ENCODE results near the gene ITGA6. TPM values are rescaled to one million over a fixed set of nuclear protein-coding genes. Genes with fewer than 3 reads are reported as not detected.

Gene ITGA6
- total RNA-seq, 1 experiment from 2014 or later, result 93.1 TPM

DNA sequence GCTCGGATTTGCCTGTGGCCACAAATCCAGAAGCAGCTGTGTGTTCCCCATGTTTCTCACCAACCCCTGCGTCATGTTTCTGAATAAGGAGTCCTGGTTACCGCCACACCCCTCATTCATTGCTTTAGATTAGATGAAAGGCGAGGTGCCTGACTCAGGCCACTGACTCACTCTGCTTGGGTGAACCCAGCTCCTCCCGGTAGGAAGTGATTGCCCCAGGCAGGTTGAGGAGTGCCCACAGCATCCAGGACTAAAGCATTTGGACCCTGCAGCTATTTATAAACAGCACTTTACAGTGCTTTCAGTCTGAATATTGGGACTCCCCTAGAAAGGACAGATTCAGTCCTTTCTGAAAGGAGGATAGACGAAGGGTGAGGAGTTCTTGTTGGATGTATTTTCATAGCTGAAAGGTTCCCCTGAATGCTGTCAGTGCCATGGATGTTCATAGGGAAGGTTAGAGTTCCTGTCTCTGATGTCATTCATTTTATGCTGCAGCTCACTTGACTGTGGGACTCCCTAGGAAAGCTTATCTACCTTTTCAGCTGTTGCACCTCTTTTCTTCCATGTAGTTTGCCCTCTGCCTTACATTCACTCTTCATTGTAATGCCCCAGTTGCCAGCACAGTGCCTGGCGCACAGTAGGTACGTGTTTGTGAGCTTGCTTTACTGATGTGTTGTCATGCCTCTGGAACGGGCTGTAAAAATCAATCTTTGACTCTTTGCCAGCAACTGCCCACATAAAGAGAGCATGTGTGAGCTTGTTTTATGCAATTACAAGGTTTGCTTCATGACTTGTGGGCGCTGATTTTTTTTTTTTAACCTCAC is 14.9 kb downstream of the ITGA6 start:
- Histone ChIP-seq H3K9me2 (ENCODE audit: insufficient read depth) (no peaks in the 10 kb centered on the region), H3K4me1 (ENCODE audit: control insufficient read depth in 1 of 2, insufficient read depth in 2 of 2, low read length in 2 of 2) (peaks cover 78 to 97% of the 10 kb centered on the region in 2 experiments), H4K20me1 (ENCODE audit: insufficient read depth) (no peaks in the 10 kb centered on the region), H3K27ac (ENCODE audit: low read depth, low read length) (peak overlapping the region; percentile 82), H3K9me3 (ENCODE audit: control insufficient read depth in 1 of 2, insufficient read depth in 1 of 2, low read depth in 1 of 2, low read length in 2 of 2) (no peaks in the 10 kb centered on the region), H3K4me3 (replicated peaks in 1 of 2; ENCODE audit: low read depth in 1 of 2, low read length in 2 of 2) (peak overlapping the region; percentile 13 to 41), H3K4me2 (ENCODE audit: low read length) (peak overlapping the region; percentile 82), H3K79me2 (ENCODE audit: insufficient read depth, low read length) (peaks cover 92% of the 10 kb centered on the region), H2AFZ (ENCODE audit: low read depth, low read length, poor library complexity, severe bottlenecking) (no peak overlapping the region), H3K36me3 (ENCODE audit: control insufficient read depth in 1 of 2, insufficient read depth in 2 of 2, low read length in 2 of 2) (peaks cover 0 to 7% of the 10 kb centered on the region in 2 experiments; a peak in 1 of 4 replicates), H3K27me3 (ENCODE audit: insufficient read depth, low read length) (no peaks in the 10 kb centered on the region), H3K9ac (ENCODE audit: low read length) (peak overlapping the region; percentile 65)
- intact Hi-C loops (cut with micrococcal nuclease), result loop anchor here (2.0 to 5.0 kb wide), 2 partner anchors 13 to 190 kb away; no protein-coding TSS in a partner anchor
- ChIA-PET RAD21 (ENCODE audit: low non-redundant PET in 1 of 2, low total read pairs in 2 of 2, uncharacterized antibody in 2 of 2, unreplicated experiment in 2 of 2) (interaction anchor here (0.7 to 2.8 kb wide), 6 partner anchors 19 to 268 kb away, joined by 3 to 10 read pairs (median 4); no protein-coding TSS in a partner anchor), POLR2A (interaction anchor here (1.0 to 5.8 kb wide), 8 partner anchors 8 to 195 kb away, joined by 4 to 56 read pairs (median 11); partner anchors contain the start of gene ITGA6), CTCF (interaction anchor here (0.6 to 6.5 kb wide), 3 partner anchors 14 to 898 kb away, joined by 3 to 64 read pairs (median 10); partner anchors contain the start of gene ITGA6)
- DNase-seq (ENCODE audit: low read depth, low spot score) (peak; percentile 98), ATAC-seq (peak; percentile 87)
- TSS peak; percentile 21 for BruUV-seq (replicated peaks)
- TF ChIP-seq RAD21 (IDR thresholded peaks at IDR 0.05; ENCODE audit: low read depth), result peak; percentile 44
- TF ChIP-seq EZH2phosphoT487 (IDR thresholded peaks at IDR 0.05; ENCODE audit: borderline replicate concordance), result no peak
- peak; percentile 97 for TF ChIP-seq TCF7L2 (IDR thresholded peaks at IDR 0.05; ENCODE audit: borderline replicate concordance, extremely low read depth, insufficient read depth, insufficient read length)
- TF ChIP-seq CEBPB (IDR thresholded peaks at IDR 0.05; ENCODE audit: low read depth), result peak; percentile 89
- TF ChIP-seq POLR2A (IDR thresholded peaks at IDR 0.05; ENCODE audit: borderline replicate concordance, extremely low read depth, insufficient read depth, insufficient read length), result no peak
- TF ChIP-seq, protein P1, sequence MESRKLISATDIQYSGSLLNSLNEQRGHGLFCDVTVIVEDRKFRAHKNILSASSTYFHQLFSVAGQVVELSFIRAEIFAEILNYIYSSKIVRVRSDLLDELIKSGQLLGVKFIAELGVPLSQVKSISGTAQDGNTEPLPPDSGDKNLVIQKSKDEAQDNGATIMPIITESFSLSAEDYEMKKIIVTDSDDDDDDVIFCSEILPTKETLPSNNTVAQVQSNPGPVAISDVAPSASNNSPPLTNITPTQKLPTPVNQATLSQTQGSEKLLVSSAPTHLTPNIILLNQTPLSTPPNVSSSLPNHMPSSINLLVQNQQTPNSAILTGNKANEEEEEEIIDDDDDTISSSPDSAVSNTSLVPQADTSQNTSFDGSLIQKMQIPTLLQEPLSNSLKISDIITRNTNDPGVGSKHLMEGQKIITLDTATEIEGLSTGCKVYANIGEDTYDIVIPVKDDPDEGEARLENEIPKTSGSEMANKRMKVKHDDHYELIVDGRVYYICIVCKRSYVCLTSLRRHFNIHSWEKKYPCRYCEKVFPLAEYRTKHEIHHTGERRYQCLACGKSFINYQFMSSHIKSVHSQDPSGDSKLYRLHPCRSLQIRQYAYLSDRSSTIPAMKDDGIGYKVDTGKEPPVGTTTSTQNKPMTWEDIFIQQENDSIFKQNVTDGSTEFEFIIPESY (IDR thresholded peaks at IDR 0.05; ENCODE audit: extremely low read depth, insufficient replicate concordance, low read length), result no peak
- TF ChIP-seq, protein P2, sequence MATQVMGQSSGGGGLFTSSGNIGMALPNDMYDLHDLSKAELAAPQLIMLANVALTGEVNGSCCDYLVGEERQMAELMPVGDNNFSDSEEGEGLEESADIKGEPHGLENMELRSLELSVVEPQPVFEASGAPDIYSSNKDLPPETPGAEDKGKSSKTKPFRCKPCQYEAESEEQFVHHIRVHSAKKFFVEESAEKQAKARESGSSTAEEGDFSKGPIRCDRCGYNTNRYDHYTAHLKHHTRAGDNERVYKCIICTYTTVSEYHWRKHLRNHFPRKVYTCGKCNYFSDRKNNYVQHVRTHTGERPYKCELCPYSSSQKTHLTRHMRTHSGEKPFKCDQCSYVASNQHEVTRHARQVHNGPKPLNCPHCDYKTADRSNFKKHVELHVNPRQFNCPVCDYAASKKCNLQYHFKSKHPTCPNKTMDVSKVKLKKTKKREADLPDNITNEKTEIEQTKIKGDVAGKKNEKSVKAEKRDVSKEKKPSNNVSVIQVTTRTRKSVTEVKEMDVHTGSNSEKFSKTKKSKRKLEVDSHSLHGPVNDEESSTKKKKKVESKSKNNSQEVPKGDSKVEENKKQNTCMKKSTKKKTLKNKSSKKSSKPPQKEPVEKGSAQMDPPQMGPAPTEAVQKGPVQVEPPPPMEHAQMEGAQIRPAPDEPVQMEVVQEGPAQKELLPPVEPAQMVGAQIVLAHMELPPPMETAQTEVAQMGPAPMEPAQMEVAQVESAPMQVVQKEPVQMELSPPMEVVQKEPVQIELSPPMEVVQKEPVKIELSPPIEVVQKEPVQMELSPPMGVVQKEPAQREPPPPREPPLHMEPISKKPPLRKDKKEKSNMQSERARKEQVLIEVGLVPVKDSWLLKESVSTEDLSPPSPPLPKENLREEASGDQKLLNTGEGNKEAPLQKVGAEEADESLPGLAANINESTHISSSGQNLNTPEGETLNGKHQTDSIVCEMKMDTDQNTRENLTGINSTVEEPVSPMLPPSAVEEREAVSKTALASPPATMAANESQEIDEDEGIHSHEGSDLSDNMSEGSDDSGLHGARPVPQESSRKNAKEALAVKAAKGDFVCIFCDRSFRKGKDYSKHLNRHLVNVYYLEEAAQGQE (IDR thresholded peaks at IDR 0.05; ENCODE audit: low read depth), result no peak
- peak; percentile 98 for TF ChIP-seq SIN3A (IDR thresholded peaks at IDR 0.05; ENCODE audit: low read depth)
- TF ChIP-seq, protein P3, sequence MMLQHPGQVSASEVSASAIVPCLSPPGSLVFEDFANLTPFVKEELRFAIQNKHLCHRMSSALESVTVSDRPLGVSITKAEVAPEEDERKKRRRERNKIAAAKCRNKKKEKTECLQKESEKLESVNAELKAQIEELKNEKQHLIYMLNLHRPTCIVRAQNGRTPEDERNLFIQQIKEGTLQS (IDR thresholded peaks at IDR 0.05), result peak; percentile 81; the same call in 1 of the 2 replicates
- peak; percentile 96 for TF ChIP-seq SP1 (IDR thresholded peaks at IDR 0.05; ENCODE audit: low read depth)
- TF ChIP-seq JUND (IDR thresholded peaks at IDR 0.05), result peak; percentile 99
- peak; percentile 98 for TF ChIP-seq FOSL1 (IDR thresholded peaks at IDR 0.05; ENCODE audit: low read depth)
- peak; percentile 92 for TF ChIP-seq SRF (IDR thresholded peaks at IDR 0.05; ENCODE audit: low read depth)
- peak; percentile 95 for TF ChIP-seq CBX3 (IDR thresholded peaks at IDR 0.05; ENCODE audit: low read depth)
- TF ChIP-seq POLR2AphosphoS5 (IDR thresholded peaks at IDR 0.05; ENCODE audit: low read depth, low read length), result peak; percentile 58
- peak; percentile 52 for TF ChIP-seq EGR1 (IDR thresholded peaks at IDR 0.05; ENCODE audit: low read depth)
- TF ChIP-seq, protein P4, sequence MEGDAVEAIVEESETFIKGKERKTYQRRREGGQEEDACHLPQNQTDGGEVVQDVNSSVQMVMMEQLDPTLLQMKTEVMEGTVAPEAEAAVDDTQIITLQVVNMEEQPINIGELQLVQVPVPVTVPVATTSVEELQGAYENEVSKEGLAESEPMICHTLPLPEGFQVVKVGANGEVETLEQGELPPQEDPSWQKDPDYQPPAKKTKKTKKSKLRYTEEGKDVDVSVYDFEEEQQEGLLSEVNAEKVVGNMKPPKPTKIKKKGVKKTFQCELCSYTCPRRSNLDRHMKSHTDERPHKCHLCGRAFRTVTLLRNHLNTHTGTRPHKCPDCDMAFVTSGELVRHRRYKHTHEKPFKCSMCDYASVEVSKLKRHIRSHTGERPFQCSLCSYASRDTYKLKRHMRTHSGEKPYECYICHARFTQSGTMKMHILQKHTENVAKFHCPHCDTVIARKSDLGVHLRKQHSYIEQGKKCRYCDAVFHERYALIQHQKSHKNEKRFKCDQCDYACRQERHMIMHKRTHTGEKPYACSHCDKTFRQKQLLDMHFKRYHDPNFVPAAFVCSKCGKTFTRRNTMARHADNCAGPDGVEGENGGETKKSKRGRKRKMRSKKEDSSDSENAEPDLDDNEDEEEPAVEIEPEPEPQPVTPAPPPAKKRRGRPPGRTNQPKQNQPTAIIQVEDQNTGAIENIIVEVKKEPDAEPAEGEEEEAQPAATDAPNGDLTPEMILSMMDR (IDR thresholded peaks at IDR 0.05 in 2 of 3, conservative IDR thresholded peaks at IDR 0.05 in 1 of 3; ENCODE audit: borderline replicate concordance in 1 of 3, insufficient read depth in 1 of 3, low read depth in 2 of 3, low read length in 2 of 3), result no peak
- TF ChIP-seq, protein P5, sequence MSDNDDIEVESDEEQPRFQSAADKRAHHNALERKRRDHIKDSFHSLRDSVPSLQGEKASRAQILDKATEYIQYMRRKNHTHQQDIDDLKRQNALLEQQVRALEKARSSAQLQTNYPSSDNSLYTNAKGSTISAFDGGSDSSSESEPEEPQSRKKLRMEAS (IDR thresholded peaks at IDR 0.05), result peak; percentile 82

All from HCT116 (cell line).